ENCODE measurements around the gene KRT79. TPM values are rescaled to one million over a fixed set of nuclear protein-coding genes. Genes with fewer than 3 reads are reported as not detected.

The KRT79 gene
- total and polyA plus RNA-seq, 2 of the 8 experiments (the other 6 are each of a cell fraction or from before 2014, with no cell fraction given) = not detected

DNA sequence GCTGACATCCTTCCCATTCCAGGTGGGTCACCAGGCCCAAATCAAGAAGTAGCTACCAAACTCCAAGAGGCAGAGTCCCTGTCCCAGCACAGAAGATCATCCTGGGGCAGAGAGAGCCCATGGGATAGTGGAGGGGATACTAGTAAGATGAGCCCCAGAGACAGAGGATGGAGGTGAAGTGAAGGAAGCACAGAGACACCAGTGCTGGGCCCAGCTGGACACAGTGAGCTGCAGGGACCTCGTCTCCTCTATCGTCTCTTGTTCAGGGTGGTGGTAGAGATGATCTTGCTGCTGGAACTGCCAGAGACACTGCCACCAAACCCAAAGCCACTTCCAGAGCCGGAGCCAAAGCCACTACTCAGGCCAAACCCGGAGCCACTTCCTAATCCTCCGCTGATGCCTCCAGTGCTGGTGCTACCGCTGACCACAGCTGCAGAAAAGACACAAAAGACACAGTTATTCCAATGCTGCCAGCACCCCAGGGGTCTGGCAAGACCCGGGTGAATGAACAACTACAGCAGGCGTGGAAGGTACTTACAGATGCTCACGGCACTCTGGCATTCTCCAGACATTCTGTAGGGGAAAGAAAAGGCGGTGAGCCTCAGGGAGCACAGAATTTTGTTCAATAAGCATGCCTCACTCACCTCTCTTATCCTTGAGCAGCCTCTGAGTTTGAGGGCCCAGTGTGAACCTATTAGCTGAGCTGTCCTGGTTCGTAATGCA, 27.1 kb downstream of the KRT79 start:
- no peak overlapping the region for H4K8ac ChIP-seq (ENCODE audit: extremely low read depth, insufficient read depth, low read length)
- no peaks in the 10 kb centered on the region for H3K79me1 ChIP-seq (ENCODE audit: low read depth, low read length)
- H2BK120ac ChIP-seq (replicated peaks; ENCODE audit: low read depth, low read length) = no peak overlapping the region
- ChIA-PET POLR2A (ENCODE audit: partially characterized antibody) (interaction anchor here (0.6 kb wide), 1 partner anchor 179 kb away, joined by 3 read pairs; no protein-coding TSS in a partner anchor), CTCF (ENCODE audit: partially characterized antibody) (interaction anchor here (0.6 to 3.0 kb wide), 13 partner anchors 10 to 416 kb away, joined by 3 to 11 read pairs (median 4); no protein-coding TSS in a partner anchor)
- H2BK12ac ChIP-seq (ENCODE audit: low read depth, low read length) = no peak overlapping the region
- no peaks in the 10 kb centered on the region for H3K27me3 ChIP-seq (replicated peaks in 1 of 4; ENCODE audit: control insufficient read depth in 3 of 4, extremely low read depth in 1 of 4, insufficient read depth in 3 of 4, low read length in 3 of 4)
- H3K23me2 ChIP-seq (ENCODE audit: low read depth, low read length) = peaks cover 2% of the 10 kb centered on the region; the same call in 1 of the 2 replicates
- H3K36me3 ChIP-seq (ENCODE audit: control insufficient read depth in 2 of 4, insufficient read depth in 4 of 4, low read length in 3 of 4) = no peaks in the 10 kb centered on the region
- 93% methylated on average over 11 of the region's 11 CpGs; no CpG with 5 or more reads in 1 of the 2 experiments for WGBS, 2 experiments (ENCODE audit: extremely low coverage in 1 of 2, insufficient coverage in 1 of 2, insufficient read length in 1 of 2, insufficient replicate concordance in 2 of 2, low coverage in 1 of 2, low lambda C conversion rate in 2 of 2, missing lambda C conversion rate in 1 of 2)
- no peak overlapping the region for H3K56ac ChIP-seq (replicated peaks; ENCODE audit: insufficient read length, low read depth, low read length)
- H2BK5ac ChIP-seq (ENCODE audit: low read depth, low read length) = no peak overlapping the region
- H2BK15ac ChIP-seq (ENCODE audit: low read length) = no peak overlapping the region
- no peak overlapping the region for H4K5ac ChIP-seq (ENCODE audit: insufficient read length, low read depth, low read length)
- H3K9me3 ChIP-seq (ENCODE audit: insufficient read depth in 2 of 2, low read depth in 1 of 2, low read length in 1 of 2) = no peaks in the 10 kb centered on the region
- no peak overlapping the region for H2BK20ac ChIP-seq (ENCODE audit: low read length)
- H3K9ac ChIP-seq (replicated peaks in 1 of 4; ENCODE audit: extremely low read depth in 1 of 4, low read depth in 3 of 4, low read length in 3 of 4) = no peak overlapping the region
- no peak overlapping the region for H3K4me3 ChIP-seq (ENCODE audit: extremely low read depth in 1 of 4, insufficient read depth in 2 of 4, low read depth in 3 of 4, low read length in 4 of 4)
- H3K79me2 ChIP-seq (ENCODE audit: control insufficient read depth in 1 of 2, insufficient read depth in 2 of 2, low read length in 2 of 2) = no peaks in the 10 kb centered on the region
- FAIRE-seq (no peak), DNase-seq (ENCODE audit: low read depth in 1 of 2, low spot score in 2 of 2) (no peak)
- H3K27ac ChIP-seq (ENCODE audit: low read depth, low read length) = no peak overlapping the region
- H2AK5ac ChIP-seq (ENCODE audit: low read depth, low read length) = no peak overlapping the region
- H2AFZ ChIP-seq (ENCODE audit: low read length) = no peak overlapping the region
- no peak overlapping the region for H3K18ac ChIP-seq (ENCODE audit: extremely low read depth, low read length)
- H3K4ac ChIP-seq (replicated peaks; ENCODE audit: insufficient read length, low read depth, low read length) = no peak overlapping the region
- H3K14ac ChIP-seq (ENCODE audit: insufficient read length) = no peak overlapping the region
- H3K4me2 ChIP-seq (ENCODE audit: insufficient read depth in 1 of 2, low read depth in 2 of 2, low read length in 2 of 2) = no peak overlapping the region
- no peak overlapping the region for H3K23ac ChIP-seq (ENCODE audit: insufficient read length)
- H3K4me1 ChIP-seq (replicated peaks in 1 of 4; ENCODE audit: control insufficient read depth in 3 of 4, insufficient read depth in 4 of 4, low read length in 3 of 4) = peaks cover 3 to 6% (median 4%) of the 10 kb centered on the region in 4 experiments
- no peak overlapping the region for H4K91ac ChIP-seq (replicated peaks; ENCODE audit: insufficient read length, low read length)
- no peaks in the 10 kb centered on the region for H4K20me1 ChIP-seq (replicated peaks in 1 of 2; ENCODE audit: control insufficient read depth in 1 of 2, insufficient read depth in 2 of 2, low read length in 2 of 2)
- TF ChIP-seq NANOG (IDR thresholded peaks at IDR 0.05; ENCODE audit: insufficient read depth, low read depth, low read length, poor library complexity, severe bottlenecking) (no peak), CBX8 (IDR thresholded peaks at IDR 0.05; ENCODE audit: borderline replicate concordance, low read depth, low read length) (no peak), GTF2F1 (IDR thresholded peaks at IDR 0.05; ENCODE audit: borderline replicate concordance, low read depth, low read length) (no peak), USF2 (IDR thresholded peaks at IDR 0.05; ENCODE audit: low read length) (no peak), CBX5 (IDR thresholded peaks at IDR 0.05; ENCODE audit: low read depth, low read length) (no peak), SRF (IDR thresholded peaks at IDR 0.05; ENCODE audit: low read depth, low read length) (no peak), BCL11A (IDR thresholded peaks at IDR 0.05; ENCODE audit: low read depth in 2 of 2, low read length in 2 of 2) (no peak), TAF1 (IDR thresholded peaks at IDR 0.05; ENCODE audit: low read depth, low read length) (no peak), EP300 (IDR thresholded peaks at IDR 0.05; ENCODE audit: borderline replicate concordance in 1 of 2, low read depth in 2 of 2, low read length in 2 of 2) (no peak)

Data from H1 (cell line).